Posterior cingulate gyrus (tissue), 11 donors: ENCODE data around the gene CT45A7.
"Not testable (repeated sequence)": the region's sequence is repeated elsewhere in the genome, so short reads cannot be mapped to it uniquely, and the experiment has no call there.

Experiments
- DNase-seq, 10 donors: peaks; one replicate each; pipeline versions ENCODE4 v3.0.0 to v3.0.0-alpha.2; 2020 to 2021; ENCODE audit warnings: mixed read lengths in 3 of 10
- intact Hi-C: fragments of 100-400 bp; cut with DNase I; formaldehyde crosslinking; loops from one replicate; pipeline ENCODE4 v1.15.1; 2023

The CT45A7 gene, protein sequence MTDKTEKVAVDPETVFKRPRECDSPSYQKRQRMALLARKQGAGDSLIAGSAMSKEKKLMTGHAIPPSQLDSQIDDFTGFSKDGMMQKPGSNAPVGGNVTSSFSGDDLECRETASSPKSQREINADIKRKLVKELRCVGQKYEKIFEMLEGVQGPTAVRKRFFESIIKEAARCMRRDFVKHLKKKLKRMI

GRCh38 chrX:135837180-135837579 lies at the start of gene CT45A7:
TSS of gene CT45A7 (minus strand) at chrX:135837280. CDS start at chrX:135833533, 3,747 bp downstream.
- intact Hi-C loops, DNase-seq: not testable (repeated sequence)

DNA sequence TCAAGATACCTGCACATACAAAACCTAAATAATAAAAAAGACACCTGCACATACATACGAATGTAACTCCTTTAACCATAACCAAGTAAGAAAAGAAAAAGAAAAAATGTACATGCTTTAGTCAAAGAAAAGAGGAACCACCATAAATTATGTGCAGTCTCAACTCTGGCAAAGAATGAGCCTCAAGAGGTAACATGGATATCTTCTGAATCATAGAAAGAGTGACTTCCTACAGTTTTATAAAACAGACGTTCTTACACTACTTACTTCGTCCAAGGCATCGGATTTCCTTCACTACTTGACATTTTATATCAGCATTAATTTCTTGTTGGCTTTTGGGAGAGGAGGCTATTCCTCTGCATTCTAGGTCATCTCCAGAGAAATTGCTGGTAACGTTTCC lies 45.7 kb upstream of the CT45A7 start:
- DNase-seq, intact Hi-C loops: not testable (repeated sequence)

GRCh38 chrX:135871712-135872111 lies 34.6 kb upstream of the CT45A7 start, which contains the start of gene CT45A9:
TSS of gene CT45A9 (minus strand) at chrX:135871812. CDS start at chrX:135868061, 3,751 bp downstream.
- DNase-seq, intact Hi-C loops: not testable (repeated sequence)

GRCh38 chrX:135854438-135854837 lies 17.4 kb upstream of the CT45A7 start, which contains the start of gene CT45A8:
TSS of gene CT45A8 (minus strand) at chrX:135854538. CDS start at chrX:135850783, 3,755 bp downstream.
- DNase-seq, intact Hi-C loops: not testable (repeated sequence)

DNA sequence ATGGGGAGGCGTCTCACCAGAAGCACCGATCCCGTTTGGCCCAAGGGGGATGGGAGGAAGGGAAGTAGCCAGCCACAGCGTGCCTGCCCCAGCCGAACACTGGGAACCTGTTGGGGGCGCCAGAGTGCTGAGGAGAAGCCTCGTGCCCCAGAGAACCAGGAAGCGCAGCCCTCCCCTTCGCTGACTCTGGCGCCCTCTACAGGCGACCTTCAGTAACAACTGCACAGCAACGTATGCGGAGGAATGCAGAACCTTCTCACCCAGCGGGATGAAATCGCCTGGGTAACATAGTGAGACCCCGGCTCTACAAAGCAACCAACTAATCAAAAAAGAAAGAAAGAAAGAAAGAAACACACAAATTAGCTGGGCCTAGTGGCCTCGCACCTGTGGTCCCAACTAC lies 17.2 kb downstream of the CT45A7 start, which contains the start of gene CT45A2:
CT45A2 (minus strand) TSS at position 101 of the 400 bp plus-strand sequence. CDS start 3,747 bp downstream, outside the sequence.
- intact Hi-C loops, DNase-seq: not testable (repeated sequence)

- intact Hi-C loops, DNase-seq: not testable (repeated sequence)
Observed at GRCh38 chrX:135802687-135803086, 34.4 kb downstream of the CT45A7 start, which contains the start of gene CT45A6. TSS of gene CT45A6 (minus strand) at chrX:135802787. CDS start at chrX:135798993, 3,794 bp downstream.

DNA sequence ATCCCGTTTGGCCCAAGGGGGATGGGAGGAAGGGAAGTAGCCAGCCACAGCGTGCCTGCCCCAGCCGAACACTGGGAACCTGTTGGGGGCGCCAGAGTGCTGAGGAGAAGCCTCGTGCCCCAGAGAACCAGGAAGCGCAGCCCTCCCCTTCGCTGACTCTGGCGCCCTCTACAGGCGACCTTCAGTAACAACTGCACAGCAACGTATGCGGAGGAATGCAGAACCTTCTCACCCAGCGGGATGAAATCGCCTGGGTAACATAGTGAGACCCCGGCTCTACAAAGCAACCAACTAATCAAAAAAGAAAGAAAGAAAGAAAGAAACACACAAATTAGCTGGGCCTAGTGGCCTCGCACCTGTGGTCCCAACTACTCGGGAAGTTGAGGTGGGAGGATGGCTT lies 51.7 kb downstream of the CT45A7 start, which contains the start of gene CT45A5:
CT45A5 (minus strand) TSS at position 101 of the 400 bp plus-strand sequence. CDS start 3,774 bp downstream, outside the sequence.
- intact Hi-C loops, DNase-seq: not testable (repeated sequence)
